ENCODE results near the gene GRIP2. TPM values are rescaled to one million over a fixed set of nuclear protein-coding genes. Genes with fewer than 3 reads are reported as not detected.

GRIP2 gene
- total and polyA plus RNA-seq, 2 experiments from 2014 or later: 0.06 TPM; not detected in 1

DNA sequence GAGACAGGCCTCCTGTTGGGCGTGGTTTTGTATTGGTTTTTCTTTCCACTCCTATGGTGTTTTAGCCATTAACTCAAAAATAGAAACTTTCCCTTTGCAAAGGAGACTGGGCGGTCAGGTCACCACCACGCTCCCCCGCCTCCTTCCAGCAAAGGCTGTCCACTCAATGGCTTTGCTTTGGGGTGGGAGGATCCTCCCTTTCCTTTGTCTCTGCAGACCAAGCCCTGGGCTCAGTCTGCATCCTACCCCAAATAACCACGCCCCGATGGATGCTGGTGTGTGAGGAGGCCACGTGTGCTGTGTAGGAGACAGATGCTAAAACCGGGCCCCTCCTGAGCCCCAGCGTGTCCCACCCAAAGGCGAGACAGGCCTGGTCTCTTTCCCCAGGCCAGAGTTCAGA, 68.5 kb downstream of the GRIP2 start:
- H3K36me3 ChIP-seq: no peaks in the 10 kb centered on the region
- H3K27me3 ChIP-seq: no peaks in the 10 kb centered on the region
- no peak for DNase-seq (ENCODE audit: low read depth in 1 of 2, low spot score in 1 of 2)
- no peaks in the 10 kb centered on the region for H3K9me3 ChIP-seq (ENCODE audit: low read depth)
- H3K4me3 ChIP-seq: no peak overlapping the region
- no peaks in the 10 kb centered on the region for H3K4me1 ChIP-seq (ENCODE audit: low read depth)
- TF ChIP-seq, protein P1, sequence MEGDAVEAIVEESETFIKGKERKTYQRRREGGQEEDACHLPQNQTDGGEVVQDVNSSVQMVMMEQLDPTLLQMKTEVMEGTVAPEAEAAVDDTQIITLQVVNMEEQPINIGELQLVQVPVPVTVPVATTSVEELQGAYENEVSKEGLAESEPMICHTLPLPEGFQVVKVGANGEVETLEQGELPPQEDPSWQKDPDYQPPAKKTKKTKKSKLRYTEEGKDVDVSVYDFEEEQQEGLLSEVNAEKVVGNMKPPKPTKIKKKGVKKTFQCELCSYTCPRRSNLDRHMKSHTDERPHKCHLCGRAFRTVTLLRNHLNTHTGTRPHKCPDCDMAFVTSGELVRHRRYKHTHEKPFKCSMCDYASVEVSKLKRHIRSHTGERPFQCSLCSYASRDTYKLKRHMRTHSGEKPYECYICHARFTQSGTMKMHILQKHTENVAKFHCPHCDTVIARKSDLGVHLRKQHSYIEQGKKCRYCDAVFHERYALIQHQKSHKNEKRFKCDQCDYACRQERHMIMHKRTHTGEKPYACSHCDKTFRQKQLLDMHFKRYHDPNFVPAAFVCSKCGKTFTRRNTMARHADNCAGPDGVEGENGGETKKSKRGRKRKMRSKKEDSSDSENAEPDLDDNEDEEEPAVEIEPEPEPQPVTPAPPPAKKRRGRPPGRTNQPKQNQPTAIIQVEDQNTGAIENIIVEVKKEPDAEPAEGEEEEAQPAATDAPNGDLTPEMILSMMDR (IDR thresholded peaks at IDR 0.05; ENCODE audit: low read depth, low read length): no peak
- H3K27ac ChIP-seq: no peak overlapping the region

DNA sequence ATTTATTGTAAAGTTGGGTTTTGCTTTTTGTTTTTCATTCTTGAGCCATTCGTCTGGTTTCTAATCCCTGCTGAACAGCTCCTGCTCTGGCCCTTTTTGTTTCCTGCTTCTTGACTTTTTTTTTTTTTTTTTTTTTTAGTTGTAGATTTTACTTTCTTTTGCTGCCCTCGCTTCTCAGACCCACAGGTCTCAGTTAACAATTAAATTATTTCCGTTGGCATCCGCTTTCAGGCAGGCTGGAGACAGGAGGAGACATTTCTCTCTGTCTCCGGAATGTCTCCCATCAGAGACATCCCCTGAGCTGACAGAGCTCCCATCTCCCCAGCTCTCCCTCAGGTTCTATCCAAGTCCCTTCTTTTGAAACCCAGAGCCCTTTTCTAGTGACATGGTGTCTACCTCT, 69.1 kb downstream of the GRIP2 start:
- Histone ChIP-seq H3K36me3 (no peaks in the 10 kb centered on the region), H3K4me3 (no peak overlapping the region), H3K27ac (no peak overlapping the region), H3K4me1 (ENCODE audit: low read depth) (no peaks in the 10 kb centered on the region), H3K9me3 (ENCODE audit: low read depth) (no peaks in the 10 kb centered on the region), H3K27me3 (no peaks in the 10 kb centered on the region)
- DNase-seq (ENCODE audit: low read depth in 1 of 2, low spot score in 1 of 2): no peak
- TF ChIP-seq, protein P1 (IDR thresholded peaks at IDR 0.05; ENCODE audit: low read depth, low read length): no peak

DNA sequence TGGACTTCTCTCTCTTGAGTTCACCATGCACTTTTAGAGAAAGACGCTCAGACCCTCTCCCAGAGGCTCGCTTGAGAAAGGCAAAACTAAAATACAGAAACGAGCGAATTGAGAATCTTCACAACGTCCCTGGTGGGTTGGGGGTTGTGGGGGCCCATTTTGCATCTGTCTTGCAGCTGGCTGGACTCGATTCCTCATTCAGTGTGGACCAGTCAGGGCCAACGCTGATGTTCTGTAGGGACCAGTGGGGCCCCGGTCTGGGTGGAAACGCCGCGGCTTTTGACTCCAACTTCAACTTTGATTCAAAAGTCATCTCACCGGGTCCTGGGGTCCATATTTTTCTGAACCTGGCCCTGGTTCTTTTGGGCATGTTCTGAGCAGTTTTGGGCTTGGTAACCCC, 69.7 kb downstream of the GRIP2 start:
- no peak for DNase-seq (ENCODE audit: low read depth in 1 of 2, low spot score in 1 of 2)
- H3K4me3 ChIP-seq: no peak overlapping the region
- no peaks in the 10 kb centered on the region for H3K9me3 ChIP-seq (ENCODE audit: low read depth)
- TF ChIP-seq, protein P1 (IDR thresholded peaks at IDR 0.05; ENCODE audit: low read depth, low read length): no peak
- H3K4me1 ChIP-seq (ENCODE audit: low read depth): no peaks in the 10 kb centered on the region
- H3K27ac ChIP-seq: no peak overlapping the region
- H3K27me3 ChIP-seq: no peaks in the 10 kb centered on the region
- no peaks in the 10 kb centered on the region for H3K36me3 ChIP-seq

DNA sequence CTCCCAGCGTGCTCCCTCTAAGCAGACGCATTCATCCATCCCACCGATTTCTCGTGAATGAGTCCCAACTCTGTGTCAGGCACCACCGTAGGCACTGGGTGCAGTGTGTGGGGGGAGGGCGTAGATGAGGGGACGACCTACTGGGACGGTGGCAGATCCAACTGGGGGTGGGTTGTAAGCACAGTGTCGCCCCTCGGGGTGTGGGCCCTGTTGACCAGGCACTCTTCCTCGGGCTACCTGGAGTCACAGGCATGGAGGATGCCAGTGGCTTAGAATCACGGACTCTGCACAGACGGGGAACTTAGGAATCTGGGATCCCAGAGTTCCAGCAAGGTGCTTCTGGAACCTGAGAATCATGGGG, 71.5 kb downstream of the GRIP2 start:
- Histone ChIP-seq H3K9me3 (ENCODE audit: low read depth) (no peaks in the 10 kb centered on the region), H3K4me1 (ENCODE audit: low read depth) (no peaks in the 10 kb centered on the region), H3K36me3 (no peaks in the 10 kb centered on the region), H3K27ac (no peak overlapping the region), H3K27me3 (no peaks in the 10 kb centered on the region), H3K4me3 (no peak overlapping the region)
- no peak for DNase-seq (ENCODE audit: low read depth in 1 of 2, low spot score in 1 of 2)
- TF ChIP-seq, protein P1 (IDR thresholded peaks at IDR 0.05; ENCODE audit: low read depth, low read length): no peak

DNA sequence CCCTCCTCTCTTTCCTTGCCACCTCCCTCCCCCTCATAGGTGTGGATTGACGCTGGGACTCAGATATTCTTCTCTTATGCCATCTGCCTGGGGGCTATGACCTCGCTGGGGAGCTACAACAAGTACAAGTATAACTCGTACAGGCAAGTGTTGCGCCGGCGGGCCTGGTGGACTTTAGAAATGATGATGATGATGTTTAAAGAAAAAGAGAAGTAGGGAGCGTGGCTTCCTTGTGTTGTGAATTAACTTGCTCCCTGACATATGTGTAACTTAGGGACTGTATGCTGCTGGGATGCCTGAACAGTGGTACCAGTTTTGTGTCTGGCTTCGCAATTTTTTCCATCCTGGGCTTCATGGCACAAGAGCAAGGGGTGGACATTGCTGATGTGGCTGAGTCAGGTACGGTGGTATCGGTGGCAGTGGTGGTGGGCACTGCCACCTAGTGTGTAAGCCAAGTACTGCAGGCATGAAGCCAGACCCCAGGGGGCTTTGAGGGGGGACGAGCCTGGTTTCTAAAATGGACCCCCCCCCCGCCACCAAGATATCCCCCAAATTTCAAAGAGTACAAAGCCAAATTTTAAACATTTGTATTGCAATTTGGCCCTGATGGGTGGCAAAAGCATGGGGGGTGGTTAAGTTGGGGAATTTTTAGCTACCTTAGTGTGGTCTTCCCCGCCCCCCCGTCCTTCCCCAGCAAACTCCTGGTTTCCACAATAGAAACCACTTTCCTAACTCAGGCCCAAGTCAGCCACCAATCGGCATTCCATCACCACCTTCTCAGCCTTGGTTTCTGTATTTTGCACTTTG, 72.1 kb downstream of the GRIP2 start:
- peak; percentile 59 for DNase-seq (ENCODE audit: low read depth in 1 of 2, low spot score in 1 of 2)
- Histone ChIP-seq H3K4me1 (ENCODE audit: low read depth) (no peaks in the 10 kb centered on the region), H3K36me3 (no peaks in the 10 kb centered on the region)

More for the DNA sequence above, 72.1 kb downstream of the GRIP2 start:
- no peak overlapping the region for H3K4me3 ChIP-seq
- TF ChIP-seq, protein P1 (IDR thresholded peaks at IDR 0.05; ENCODE audit: low read depth, low read length): peak; percentile 85
- H3K9me3 ChIP-seq (ENCODE audit: low read depth): no peaks in the 10 kb centered on the region
- H3K27me3 ChIP-seq: no peaks in the 10 kb centered on the region
- H3K27ac ChIP-seq: no peak overlapping the region

Data from cardiac muscle cell (in vitro differentiated cells and primary cell).